NCI-H2227 treated with DMSO at 0.1 percent for 48 hours (cell line): Measurements from ENCODE around the gene SIRT7.

Experiments
- DNase-seq: peaks from one replicate; lab custom pipeline; 2025; lab: John Stamatoyannopoulos, UW

SIRT7 gene

GRCh38 chr17:81905424-81905875 is 12.5 kb downstream of the SIRT7 start:
- DNase-seq: no peak

- no peak for DNase-seq
Measured at GRCh38 chr17:81904600-81905423, 13.2 kb downstream of the SIRT7 start.

GRCh38 chr17:81903896-81904599 is 13.9 kb downstream of the SIRT7 start:
- no peak for DNase-seq

- DNase-seq: no peak
Measured at GRCh38 chr17:81903415-81903831, 14.6 kb downstream of the SIRT7 start.

- DNase-seq: no peak
Measured at GRCh38 chr17:81902653-81903414, 15.1 kb downstream of the SIRT7 start.

- DNase-seq: no peak
Measured at GRCh38 chr17:81902023-81902652, 15.8 kb downstream of the SIRT7 start, which contains the start of gene NPB. Gene NPB, plus strand, starts transcription at chr17:81902238. Its CDS starts 40 bp downstream, at chr17:81902278.

- DNase-seq: no peak
Measured at GRCh38 chr17:81901167-81902022, 16.6 kb downstream of the SIRT7 start.

- DNase-seq: no peak
Measured at GRCh38 chr17:81900181-81900820, 17.7 kb downstream of the SIRT7 start.

GRCh38 chr17:81899514-81900166 is 18.3 kb downstream of the SIRT7 start:
- DNase-seq: no peak

- no peak for DNase-seq
Measured at GRCh38 chr17:81898885-81899284, 19.1 kb downstream of the SIRT7 start.

- no peak for DNase-seq
Measured at GRCh38 chr17:81898029-81898866, 19.7 kb downstream of the SIRT7 start.

GRCh38 chr17:81895400-81895799 is 22.6 kb downstream of the SIRT7 start:
- DNase-seq: no peak

GRCh38 chr17:81891303-81891552 is 26.7 kb downstream of the SIRT7 start:
- no peak for DNase-seq

GRCh38 chr17:81890447-81891302 is 27.3 kb downstream of the SIRT7 start:
- DNase-seq: no peak

- no peak for DNase-seq
Measured at GRCh38 chr17:81889602-81890001, 28.4 kb downstream of the SIRT7 start.

GRCh38 chr17:81888988-81889595 is 28.9 kb downstream of the SIRT7 start:
- DNase-seq: no peak

- no peak for DNase-seq
Measured at GRCh38 chr17:81888105-81888987, 29.6 kb downstream of the SIRT7 start.
